Measurements from ENCODE around the gene MYD88. TPM values are rescaled to one million over a fixed set of nuclear protein-coding genes. Genes with fewer than 3 reads are reported as not detected.

MYD88 gene
- total RNA-seq, 3 donors from 2014 or later = 39.5 to 81.7 (median 72.4) TPM

- ATAC-seq = peak; percentile 88
- Histone ChIP-seq H3K36me3 (ENCODE audit: low read depth) (no peaks in the 10 kb centered on the region), H3K4me3 (peak within 1 kb of the TSS; percentile 79), H3K4me1 (ENCODE audit: low read depth) (peaks cover 34% of the 10 kb centered on the region), H3K9me3 (no peaks in the 10 kb centered on the region)
- peak; percentile 99 to 100 (median 100) for DNase-seq
- intact Hi-C loops (cut with DNase I, micrococcal nuclease) = loop anchor here in 1 of 2 donors (10.0 kb wide), 1 partner anchor 92 kb away; no protein-coding TSS in a partner anchor
- TF ChIP-seq CTCF (IDR thresholded peaks at IDR 0.05) = no peak
Measured at GRCh38 chr3:38136777-38137614, 1.5 kb upstream of the MYD88 start, which contains the start of gene ACAA1. ACAA1 (minus strand) TSS chr3:38137127; CDS start chr3:38137035, 92 bp downstream.

- ATAC-seq (peak; percentile 3), DNase-seq (peak; percentile 52 to 72 (median 72))
- no peak for TF ChIP-seq CTCF (IDR thresholded peaks at IDR 0.05)
- no peaks in the 10 kb centered on the region for H3K9me3 ChIP-seq
- no peaks in the 10 kb centered on the region for H3K36me3 ChIP-seq (ENCODE audit: low read depth)
- H3K4me3 ChIP-seq = peak overlapping the region; percentile 85
- intact Hi-C loops (cut with DNase I, micrococcal nuclease) = loop anchor here in 1 of 2 donors (10.0 kb wide), 1 partner anchor 93 kb away; no protein-coding TSS in a partner anchor
- peaks cover 33% of the 10 kb centered on the region for H3K4me1 ChIP-seq (ENCODE audit: low read depth)
Measured at GRCh38 chr3:38137615-38138348, 679 bp upstream of the MYD88 start.

GRCh38 chr3:38139191-38139590 lies 730 bp downstream of the MYD88 start:
- Histone ChIP-seq H3K9me3 (no peaks in the 10 kb centered on the region), H3K36me3 (ENCODE audit: low read depth) (no peaks in the 10 kb centered on the region), H3K4me1 (ENCODE audit: low read depth) (peaks cover 24% of the 10 kb centered on the region), H3K4me3 (peak overlapping the region; percentile 85)
- no peak for TF ChIP-seq CTCF (IDR thresholded peaks at IDR 0.05)
- intact Hi-C loops (cut with DNase I, micrococcal nuclease) = loop anchor here in 1 of 2 donors (10.0 kb wide), 1 partner anchor 94 kb away; no protein-coding TSS in a partner anchor
- DNase-seq (peak in 2 of 3 donors; percentile 38 to 44), ATAC-seq (no peak)

GRCh38 chr3:38139652-38140051 lies 1.2 kb downstream of the MYD88 start:
- intact Hi-C loops (cut with DNase I, micrococcal nuclease) = loop anchor here in 1 of 2 donors (10.0 kb wide), 1 partner anchor 95 kb away; no protein-coding TSS in a partner anchor
- H3K4me3 ChIP-seq = no peak overlapping the region

More at GRCh38 chr3:38139652-38140051, 1.2 kb downstream of the MYD88 start:
- ATAC-seq = no peak
- Histone ChIP-seq H3K4me1 (ENCODE audit: low read depth) (peaks cover 21% of the 10 kb centered on the region), H3K36me3 (ENCODE audit: low read depth) (no peaks in the 10 kb centered on the region), H3K9me3 (no peaks in the 10 kb centered on the region)
- DNase-seq = peak in 2 of 3 donors; percentile 5 to 45
- no peak for TF ChIP-seq CTCF (IDR thresholded peaks at IDR 0.05)
